ENCODE measurements around the gene PDE4D. TPM values are rescaled to one million over a fixed set of nuclear protein-coding genes. Genes with fewer than 3 reads are reported as not detected.

The PDE4D gene
- total RNA-seq, 1 donor from 2014 or later = 85.8 TPM

- intact Hi-C loops (cut with DNase I) = no loop called here
- H3K4me3 ChIP-seq = peak overlapping the region; percentile 54
- ATAC-seq = no peak
- H3K27ac ChIP-seq = peak overlapping the region; percentile 45
- no peak for TF ChIP-seq CTCF (IDR thresholded peaks at IDR 0.05)
- peaks cover 9% of the 10 kb centered on the region for H3K4me1 ChIP-seq
- H3K27me3 ChIP-seq = no peaks in the 10 kb centered on the region
- H3K9me3 ChIP-seq = no peaks in the 10 kb centered on the region
- DNase-seq = no peak
- no peaks in the 10 kb centered on the region for H3K36me3 ChIP-seq
Measured at GRCh38 chr5:59272809-59273427, 620.6 kb downstream of the PDE4D start.

DNA sequence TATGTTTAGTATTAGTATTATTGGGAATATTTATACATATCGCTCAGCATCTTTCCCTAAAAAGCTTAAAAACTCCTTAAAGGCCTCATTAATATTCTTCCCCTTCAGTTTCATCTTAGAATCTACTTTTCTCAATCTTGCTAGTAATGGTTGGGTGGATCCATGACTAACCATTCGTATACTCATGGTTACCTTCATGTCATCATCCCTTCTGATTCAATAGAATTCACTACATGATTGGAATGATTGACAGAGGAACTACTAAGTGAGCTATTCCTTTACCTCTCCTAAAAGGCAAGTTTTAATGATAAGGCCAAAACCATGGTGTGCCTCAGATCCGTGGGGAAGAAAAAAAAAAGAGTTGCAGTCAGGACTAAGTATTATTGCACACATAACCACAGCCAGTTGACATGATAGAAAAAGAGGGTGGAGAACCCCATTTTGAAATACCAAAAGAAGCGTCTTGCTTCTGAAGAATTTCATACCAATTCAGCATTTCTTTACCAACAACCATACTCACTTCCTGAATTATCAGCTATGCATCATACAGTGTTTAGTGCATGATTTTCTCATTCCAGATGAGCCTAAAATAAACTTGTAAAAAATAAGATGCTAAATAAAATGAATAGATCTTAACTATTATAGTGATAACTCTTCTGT lies 624.6 kb downstream of the PDE4D start:
- Histone ChIP-seq H3K4me3 (no peak overlapping the region), H3K4me1 (no peaks in the 10 kb centered on the region), H3K9me3 (no peaks in the 10 kb centered on the region), H3K36me3 (no peaks in the 10 kb centered on the region), H3K27ac (no peak overlapping the region), H3K27me3 (no peaks in the 10 kb centered on the region)
- ATAC-seq = peak; percentile 21
- no peak for DNase-seq
- intact Hi-C loops (cut with DNase I) = no loop called here
- no peak for TF ChIP-seq CTCF (IDR thresholded peaks at IDR 0.05)

DNA sequence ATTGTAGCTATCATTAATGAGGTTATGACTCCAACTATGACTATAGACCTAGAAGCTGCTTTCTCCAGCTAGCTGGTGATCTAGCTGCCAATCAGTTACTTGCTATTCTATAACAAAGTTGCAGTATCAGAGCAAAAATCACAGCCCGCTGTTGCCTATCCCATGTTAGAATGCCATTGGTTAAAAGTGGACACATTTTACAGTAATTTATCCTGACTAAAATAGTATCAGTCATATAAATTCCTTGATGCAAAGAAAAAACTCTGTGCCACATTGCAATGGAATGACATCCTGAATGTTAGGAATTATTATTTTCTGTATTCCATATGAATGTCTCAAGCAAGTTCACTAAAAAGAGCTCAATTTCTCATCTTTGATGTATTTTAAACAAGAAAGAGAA lies 626.5 kb downstream of the PDE4D start:
- Histone ChIP-seq H3K27ac (no peak overlapping the region), H3K4me1 (no peaks in the 10 kb centered on the region), H3K27me3 (no peaks in the 10 kb centered on the region), H3K36me3 (no peaks in the 10 kb centered on the region), H3K9me3 (no peaks in the 10 kb centered on the region), H3K4me3 (no peak overlapping the region)
- intact Hi-C loops (cut with DNase I) = no loop called here
- ATAC-seq (no peak), DNase-seq (no peak)
- no peak for TF ChIP-seq CTCF (IDR thresholded peaks at IDR 0.05)

GRCh38 chr5:59266410-59266809 lies 627.1 kb downstream of the PDE4D start:
- Histone ChIP-seq H3K4me3 (no peak overlapping the region), H3K4me1 (no peaks in the 10 kb centered on the region), H3K36me3 (no peaks in the 10 kb centered on the region), H3K27me3 (no peaks in the 10 kb centered on the region), H3K27ac (no peak overlapping the region), H3K9me3 (no peaks in the 10 kb centered on the region)
- intact Hi-C loops (cut with DNase I) = no loop called here
- ATAC-seq (no peak), DNase-seq (no peak)
- no peak for TF ChIP-seq CTCF (IDR thresholded peaks at IDR 0.05)

DNA sequence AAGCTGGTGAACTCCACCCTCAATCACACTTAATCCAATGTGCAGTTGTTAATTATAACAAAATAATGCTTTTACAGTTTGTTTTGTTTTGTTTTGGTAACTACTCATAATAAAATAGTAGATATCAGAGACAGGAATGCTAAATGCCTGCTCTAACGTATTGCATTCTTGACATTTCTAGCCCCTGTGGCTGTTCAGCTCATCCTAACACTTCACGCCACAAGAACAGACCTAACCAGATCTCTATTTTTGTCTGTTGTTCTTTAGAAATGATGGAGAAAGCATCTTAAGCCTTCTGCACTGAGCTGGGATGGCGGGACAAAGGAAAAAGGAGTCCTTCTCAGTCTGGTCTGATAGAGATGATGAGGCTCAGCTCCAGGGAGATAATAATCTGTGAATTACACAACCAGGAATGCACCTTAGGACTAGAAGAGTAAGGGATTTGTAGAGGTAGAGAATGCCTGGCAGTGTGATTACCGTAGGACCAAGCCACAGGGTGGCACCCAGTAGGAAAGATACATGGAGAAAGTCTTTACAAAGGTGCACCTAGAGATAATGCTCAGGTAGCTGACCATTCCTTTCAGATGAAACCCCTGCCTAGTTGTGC lies 628.8 kb downstream of the PDE4D start:
- H3K4me1 ChIP-seq = no peaks in the 10 kb centered on the region
- TF ChIP-seq CTCF (IDR thresholded peaks at IDR 0.05) = no peak
- no peaks in the 10 kb centered on the region for H3K9me3 ChIP-seq
- no peak overlapping the region for H3K4me3 ChIP-seq
- intact Hi-C loops (cut with DNase I) = no loop called here
- no peak overlapping the region for H3K27ac ChIP-seq
- H3K36me3 ChIP-seq = no peaks in the 10 kb centered on the region
- ATAC-seq (no peak), DNase-seq (no peak)
- H3K27me3 ChIP-seq = no peaks in the 10 kb centered on the region

Measured in upper lobe of right lung (tissue), 1 donor.